Esophagus squamous epithelium (tissue), 4 donors: ENCODE data around the gene ESRRB.

Source experiments
- CTCF ChIP-seq, 6 experiments: fragments of 450-650 bp in 4 of 6; fragments of 200-600 bp in 2 of 6; sonication (generic) in 2 of 6; IDR thresholded peaks; one replicate each; pipeline ENCODE4 v1.5.1; 2016 to 2019; ENCODE audit warnings: antibody characterized with exemption in 6 of 6, mild to moderate bottlenecking in 4 of 6, moderate library complexity in 4 of 6
- POLR2A ChIP-seq, 4 donors: fragments of 450-650 bp; IDR thresholded peaks; one replicate each; pipeline ENCODE4 v1.6.1; 2017; ENCODE audit warnings: antibody characterized with exemption in 4 of 4, mild to moderate bottlenecking in 4 of 4, moderate library complexity in 3 of 4

- TF ChIP-seq CTCF (IDR thresholded peaks at IDR 0.05) (no peak), POLR2A (IDR thresholded peaks at IDR 0.05) (no peak)
Measured at GRCh38 chr14:76486251-76486743, 110.4 kb downstream of the ESRRB start.
